Mammary epithelial cell (primary cell): ENCODE measurements around the gene MFSD2A.

ENCODE experiments used
- EZH2 ChIP-seq: IDR thresholded peaks from 2 replicates; pipeline ENCODE4 v1.6.1; 2012; ENCODE audit warnings: low read length, inconsistent platforms, borderline replicate concordance
- TF ChIP-seq, protein P1 (sequence below), 2 donors: IDR thresholded peaks in 1 of 2; conservative IDR thresholded peaks in 1 of 2; 2 replicates each; pipeline ENCODE4 v1.5.1; 2011 to 2012; ENCODE audit warnings: inconsistent platforms in 2 of 2, low read length in 2 of 2, mild to moderate bottlenecking in 2 of 2, control low read depth in 1 of 2, low read depth in 1 of 2; ENCODE audit not compliant: insufficient read depth in 1 of 2; ENCODE audit errors: extremely low read depth in 1 of 2

DNA sequence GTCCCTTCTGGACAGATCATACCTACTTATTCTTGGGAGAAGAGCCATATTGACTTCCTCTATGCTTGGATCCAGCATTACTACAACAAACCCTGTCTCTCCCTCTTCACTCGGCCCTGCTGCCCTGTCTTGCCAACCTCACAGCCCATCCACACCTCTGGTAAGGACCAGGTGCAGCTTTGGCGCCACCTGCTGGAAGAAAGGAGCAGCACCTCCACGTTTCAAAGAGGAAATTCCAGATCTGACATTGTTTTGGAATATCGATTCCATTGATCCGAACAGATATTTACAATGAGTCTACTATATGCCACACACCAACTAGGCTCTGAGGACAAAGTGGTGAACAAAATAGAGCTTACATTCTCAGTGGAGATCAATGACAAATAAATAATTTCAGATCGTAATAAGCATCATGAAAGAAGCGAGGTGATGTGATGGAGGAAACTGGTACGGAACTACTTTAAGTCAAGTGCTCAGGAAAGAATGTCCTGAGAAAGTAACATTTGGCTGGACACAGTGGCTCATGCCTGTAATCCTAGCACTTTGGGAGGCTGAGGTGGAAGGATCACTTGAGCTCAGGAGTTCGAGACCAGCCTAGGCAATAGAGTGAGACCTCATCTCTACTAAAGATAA lies 18.7 kb downstream of the MFSD2A start:
- TF ChIP-seq, protein P1, sequence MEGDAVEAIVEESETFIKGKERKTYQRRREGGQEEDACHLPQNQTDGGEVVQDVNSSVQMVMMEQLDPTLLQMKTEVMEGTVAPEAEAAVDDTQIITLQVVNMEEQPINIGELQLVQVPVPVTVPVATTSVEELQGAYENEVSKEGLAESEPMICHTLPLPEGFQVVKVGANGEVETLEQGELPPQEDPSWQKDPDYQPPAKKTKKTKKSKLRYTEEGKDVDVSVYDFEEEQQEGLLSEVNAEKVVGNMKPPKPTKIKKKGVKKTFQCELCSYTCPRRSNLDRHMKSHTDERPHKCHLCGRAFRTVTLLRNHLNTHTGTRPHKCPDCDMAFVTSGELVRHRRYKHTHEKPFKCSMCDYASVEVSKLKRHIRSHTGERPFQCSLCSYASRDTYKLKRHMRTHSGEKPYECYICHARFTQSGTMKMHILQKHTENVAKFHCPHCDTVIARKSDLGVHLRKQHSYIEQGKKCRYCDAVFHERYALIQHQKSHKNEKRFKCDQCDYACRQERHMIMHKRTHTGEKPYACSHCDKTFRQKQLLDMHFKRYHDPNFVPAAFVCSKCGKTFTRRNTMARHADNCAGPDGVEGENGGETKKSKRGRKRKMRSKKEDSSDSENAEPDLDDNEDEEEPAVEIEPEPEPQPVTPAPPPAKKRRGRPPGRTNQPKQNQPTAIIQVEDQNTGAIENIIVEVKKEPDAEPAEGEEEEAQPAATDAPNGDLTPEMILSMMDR (conservative IDR thresholded peaks at IDR 0.05 in 1 of 2, IDR thresholded peaks at IDR 0.05 in 1 of 2; ENCODE audit: extremely low read depth in 1 of 2, insufficient read depth in 1 of 2, low read depth in 1 of 2, low read length in 2 of 2), result peak; percentile 97 to 98
- TF ChIP-seq EZH2, result no peak
